Lower lobe of right lung (tissue), 2 donors: ENCODE results near the gene SNUPN. TPM values are rescaled to one million over a fixed set of nuclear protein-coding genes. Genes with fewer than 3 reads are reported as not detected.

ENCODE experiments used
- ATAC-seq, 2 donors: fragments of 200-7000 bp; cut with Tn5 transposase; one replicate each; pipeline ENCODE4 v1.9.1; 2020 to 2022; ENCODE audit warnings: mild to moderate bottlenecking in 2 of 2, moderate library complexity in 2 of 2
- DNase-seq: peaks from one replicate; pipeline ENCODE4 v3.0.0-alpha.2; 2020
- H3K27ac ChIP-seq: fragments of 200-600 bp; one replicate; pipeline ENCODE4 v1.8.0; 2022
- H3K27me3 ChIP-seq: fragments of 200-600 bp; one replicate; pipeline ENCODE4 v1.8.0; 2022; ENCODE audit warnings: low read depth
- H3K36me3 ChIP-seq: fragments of 200-600 bp; one replicate; pipeline ENCODE4 v1.8.0; 2022; ENCODE audit warnings: mild to moderate bottlenecking
- H3K4me1 ChIP-seq: fragments of 200-600 bp; one replicate; pipeline ENCODE4 v1.8.0; 2022
- H3K4me3 ChIP-seq: fragments of 200-600 bp; one replicate; pipeline ENCODE4 v1.8.0; 2022; ENCODE audit warnings: mild to moderate bottlenecking
- H3K9me3 ChIP-seq: fragments of 200-600 bp; one replicate; pipeline ENCODE4 v1.8.0; 2022
- CTCF ChIP-seq: fragments of 200-600 bp; IDR thresholded peaks from one replicate; pipeline ENCODE4 v1.8.0; 2022; ENCODE audit warnings: antibody characterized with exemption, mild to moderate bottlenecking
- intact Hi-C: fragments of 100-400 bp; cut with DNase I; formaldehyde crosslinking; loops from one replicate; pipeline ENCODE4 v1.11.0; 2022
- total RNA-seq: library from RNA; stranded (reverse); fragmentation: NEBNext Ultra II Directional; extraction: Animal tissue kit (Norgen Biotek cat#: 25700); gene quantifications from one replicate; pipeline ENCODE4 v1.2.1, GENCODE V29; 2021
- donor health status: DM: no; HTN: yes; CAD: no; lungs with severe emphysema.

The SNUPN gene
- total RNA-seq, 1 donor from 2014 or later: 21.7 TPM

- no peak overlapping the region for H3K27ac ChIP-seq
- no peak for TF ChIP-seq CTCF
- no peaks in the 10 kb centered on the region for H3K27me3 ChIP-seq
- ATAC-seq (no peak), DNase-seq (no peak)
- no peaks in the 10 kb centered on the region for H3K9me3 ChIP-seq
- intact Hi-C loops: no loop called here
- H3K36me3 ChIP-seq: no peaks in the 10 kb centered on the region
- H3K4me3 ChIP-seq: no peak overlapping the region
- peaks cover 42% of the 10 kb centered on the region for H3K4me1 ChIP-seq
These were observed 16.1 kb upstream of the SNUPN start for GRCh38 chr15:75641603-75642002.

- Histone ChIP-seq H3K9me3 (no peaks in the 10 kb centered on the region), H3K4me3 (no peak overlapping the region), H3K27ac (peak overlapping the region; percentile 94), H3K36me3 (no peaks in the 10 kb centered on the region), H3K4me1 (peaks cover 37% of the 10 kb centered on the region), H3K27me3 (no peaks in the 10 kb centered on the region)
- intact Hi-C loops: no loop called here
- DNase-seq (no peak), ATAC-seq (no peak)
- TF ChIP-seq CTCF: no peak
These were observed 15.6 kb upstream of the SNUPN start for GRCh38 chr15:75641179-75641503.

GRCh38 chr15:75640483-75641178 lies 15.1 kb upstream of the SNUPN start:
- DNase-seq (peak; percentile 70), ATAC-seq (peak; percentile 34 to 46)
- Histone ChIP-seq H3K4me1 (peaks cover 34% of the 10 kb centered on the region), H3K36me3 (no peaks in the 10 kb centered on the region), H3K27me3 (no peaks in the 10 kb centered on the region), H3K4me3 (peak overlapping the region; percentile 76), H3K9me3 (no peaks in the 10 kb centered on the region), H3K27ac (peak overlapping the region; percentile 94)
- intact Hi-C loops: no loop called here
- TF ChIP-seq CTCF: no peak

GRCh38 chr15:75639709-75640482 lies 14.4 kb upstream of the SNUPN start, which contains the start of gene IMP3:
IMP3 (minus strand) TSS chr15:75640224; CDS start chr15:75640168, 56 bp downstream.
- peak within 1 kb of the TSS; percentile 94 for H3K27ac ChIP-seq
- H3K4me3 ChIP-seq: peak within 1 kb of the TSS; percentile 76
- H3K27me3 ChIP-seq: no peaks in the 10 kb centered on the region
- ATAC-seq (peak; percentile 98), DNase-seq (peak; percentile 96)
- no peak for TF ChIP-seq CTCF
- intact Hi-C loops: no loop called here
- H3K36me3 ChIP-seq: no peaks in the 10 kb centered on the region
- peaks cover 34% of the 10 kb centered on the region for H3K4me1 ChIP-seq
- no peaks in the 10 kb centered on the region for H3K9me3 ChIP-seq

GRCh38 chr15:75639191-75639708 lies 13.7 kb upstream of the SNUPN start:
- ATAC-seq: no peak
- peak overlapping the region; percentile 94 for H3K27ac ChIP-seq
- no peaks in the 10 kb centered on the region for H3K9me3 ChIP-seq
- H3K4me1 ChIP-seq: peaks cover 34% of the 10 kb centered on the region
- peak overlapping the region; percentile 76 for H3K4me3 ChIP-seq
- no peak for DNase-seq
- no peaks in the 10 kb centered on the region for H3K27me3 ChIP-seq
- TF ChIP-seq CTCF: no peak
- intact Hi-C loops: no loop called here
- no peaks in the 10 kb centered on the region for H3K36me3 ChIP-seq
